ENCODE results near the gene TMEM17.

TMEM17 gene

GRCh38 chr2:62472312-62472711 lies 33.7 kb downstream of the TMEM17 start:
- DNase-seq: peak; percentile 72

GRCh38 chr2:62471816-62472215 lies 34.2 kb downstream of the TMEM17 start:
- no peak for DNase-seq

- DNase-seq: no peak
Measured at GRCh38 chr2:62471404-62471803, 34.6 kb downstream of the TMEM17 start.

- no peak for DNase-seq
Measured at GRCh38 chr2:62469548-62469947, 36.4 kb downstream of the TMEM17 start.

- DNase-seq: no peak
Measured at GRCh38 chr2:62469114-62469513, 36.9 kb downstream of the TMEM17 start.

GRCh38 chr2:62467475-62468321 lies 38.3 kb downstream of the TMEM17 start:
- peak; percentile 35 for DNase-seq

- DNase-seq: no peak
Measured at GRCh38 chr2:62467100-62467474, 38.9 kb downstream of the TMEM17 start.

- no peak for DNase-seq
Measured at GRCh38 chr2:62466503-62466854, 39.5 kb downstream of the TMEM17 start.

GRCh38 chr2:62465741-62466502 lies 40.1 kb downstream of the TMEM17 start:
- DNase-seq: peak; percentile 45

- DNase-seq: no peak
Measured at GRCh38 chr2:62465039-62465740, 40.8 kb downstream of the TMEM17 start.

GRCh38 chr2:62464221-62465007 lies 41.6 kb downstream of the TMEM17 start:
- DNase-seq: no peak

GRCh38 chr2:62462211-62462610 lies 43.8 kb downstream of the TMEM17 start:
- no peak for DNase-seq

- DNase-seq: peak; percentile 28
Measured at GRCh38 chr2:62461707-62462106, 44.3 kb downstream of the TMEM17 start.

- DNase-seq: no peak
Measured at GRCh38 chr2:62461017-62461553, 44.9 kb downstream of the TMEM17 start.

- DNase-seq: no peak
Measured at GRCh38 chr2:62460175-62460574, 45.8 kb downstream of the TMEM17 start.

GRCh38 chr2:62459672-62460071 lies 46.3 kb downstream of the TMEM17 start:
- no peak for DNase-seq

- DNase-seq: no peak
Measured at GRCh38 chr2:62459106-62459505, 46.9 kb downstream of the TMEM17 start.

- no peak for DNase-seq
Measured at GRCh38 chr2:62458671-62459081, 47.3 kb downstream of the TMEM17 start.

- DNase-seq: no peak
Measured at GRCh38 chr2:62458206-62458641, 47.8 kb downstream of the TMEM17 start.

GRCh38 chr2:62457556-62457955 lies 48.4 kb downstream of the TMEM17 start:
- DNase-seq: no peak

GRCh38 chr2:62456721-62457539 lies 49.1 kb downstream of the TMEM17 start:
- DNase-seq: peak; percentile 67

Data from fibroblast of skin of abdomen (primary cell).